Mucosa of stomach (tissue), 1 donor: Measurements from ENCODE around the gene SOCS2.
A peak's percentile ranks its signal among the peaks of the same experiment; 100 is the strongest.

Source experiments
- H3K27me3 ChIP-seq: one replicate; pipeline ENCODE4 v1.7.0; 2013; ENCODE audit warnings: mild to moderate bottlenecking, low read length; ENCODE audit not compliant: control insufficient read depth, insufficient read depth
- H3K36me3 ChIP-seq: one replicate; pipeline ENCODE4 v1.7.0; 2013; ENCODE audit warnings: low read length; ENCODE audit not compliant: control insufficient read depth, insufficient read depth
- H3K4me1 ChIP-seq: one replicate; pipeline ENCODE4 v1.7.0; 2013; ENCODE audit warnings: mild to moderate bottlenecking, low read length; ENCODE audit not compliant: control insufficient read depth, insufficient read depth
- H3K4me3 ChIP-seq: one replicate; pipeline ENCODE4 v1.7.0; 2013; ENCODE audit warnings: low read length
- H3K9ac ChIP-seq: one replicate; pipeline ENCODE4 v1.7.0; 2013; ENCODE audit warnings: mild to moderate bottlenecking, low read length, moderate library complexity
- H3K9me3 ChIP-seq: one replicate; pipeline ENCODE4 v1.7.0; 2013; ENCODE audit warnings: mild to moderate bottlenecking, low read length, moderate library complexity; ENCODE audit not compliant: control insufficient read depth
- donor health status: Pancreatic carcinoma.

SOCS2 gene

DNA sequence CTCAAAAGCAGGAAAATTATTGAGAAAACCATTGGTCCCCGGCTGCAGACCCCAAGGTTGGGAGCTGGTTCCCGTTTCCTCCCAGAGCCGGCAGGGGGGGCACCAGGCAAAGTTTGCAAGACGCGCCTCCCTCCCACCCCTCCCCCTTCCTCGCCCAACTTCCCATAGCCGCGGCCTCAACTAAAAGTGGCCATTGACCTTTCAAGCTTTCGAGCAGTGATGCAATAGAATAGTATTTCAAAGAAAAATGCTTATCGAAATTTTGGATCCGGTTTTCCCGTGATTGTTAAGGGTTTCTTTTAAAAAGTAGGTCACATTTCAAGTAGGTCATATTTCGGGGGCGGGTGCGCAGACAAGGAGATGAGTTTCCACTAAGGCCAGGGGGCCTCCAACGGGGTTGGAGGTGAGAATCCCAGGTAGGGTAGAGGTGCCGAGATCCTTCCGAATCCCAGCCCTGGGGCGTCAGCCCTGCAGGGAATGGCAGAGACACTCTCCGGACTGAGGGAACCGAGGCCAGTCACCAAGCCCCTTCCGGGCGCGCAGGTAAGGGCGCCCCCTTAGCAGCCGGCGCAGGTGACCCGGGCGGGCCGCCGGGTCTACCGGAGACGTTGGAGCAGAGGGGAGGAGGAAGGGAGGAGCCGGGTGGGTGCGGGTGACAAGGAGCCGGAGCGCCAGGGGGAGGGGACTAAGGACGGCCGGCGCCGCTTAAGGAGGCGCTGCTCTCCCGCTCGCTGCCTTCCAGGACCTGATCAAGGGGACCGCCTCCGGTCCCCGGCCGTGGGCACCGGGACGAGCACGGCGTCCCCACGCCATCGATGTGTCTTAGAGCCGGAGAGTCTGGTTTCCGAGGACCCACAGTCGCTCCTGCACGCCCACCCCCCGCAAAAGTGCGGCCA, 2.6 kb upstream of the SOCS2 start:
- Histone ChIP-seq H3K4me1 (no peaks in the 10 kb centered on the region), H3K36me3 (no peaks in the 10 kb centered on the region)

DNA sequence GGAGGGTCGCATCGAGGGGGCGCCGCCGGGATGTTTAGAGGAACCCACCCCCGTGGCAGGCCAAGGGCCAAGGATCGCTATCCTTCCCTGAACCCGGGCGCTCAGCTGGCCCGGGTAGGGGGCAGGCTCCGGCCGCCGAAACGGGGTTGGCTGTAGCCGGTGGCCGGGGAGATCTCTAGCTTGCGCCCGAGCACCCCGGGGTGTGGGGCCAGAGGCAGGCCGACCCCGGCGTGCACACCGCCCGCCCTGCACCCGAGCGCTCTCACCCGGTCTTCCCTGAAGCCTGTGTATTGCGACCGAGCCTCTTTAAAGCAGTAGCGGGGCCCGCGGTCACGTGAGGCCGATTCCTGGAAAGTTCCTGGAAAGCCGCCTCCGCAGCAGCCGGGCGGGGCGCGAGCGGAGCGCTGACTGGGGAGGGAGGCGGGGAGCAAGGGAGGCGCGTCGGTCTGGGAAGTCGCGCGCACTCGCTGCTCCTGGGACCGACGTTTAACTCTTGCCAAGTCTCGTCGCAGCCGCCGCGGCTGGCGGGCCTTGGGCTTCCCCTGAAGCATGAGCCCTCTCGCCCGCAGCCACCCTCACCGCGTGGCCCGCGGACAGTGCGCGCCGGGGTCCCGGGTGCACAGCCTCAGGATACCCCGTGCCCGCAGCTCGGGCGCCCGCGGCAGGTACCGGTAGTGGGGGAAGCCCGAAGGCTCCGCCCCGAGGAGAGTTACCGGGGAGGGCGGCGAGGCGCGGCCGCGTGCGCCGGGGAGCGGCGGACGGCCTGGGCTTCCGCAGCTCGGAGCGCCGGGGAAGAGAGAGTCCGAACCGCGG, 1.7 kb upstream of the SOCS2 start:
- H3K9ac ChIP-seq = peak overlapping the region; percentile 78
- H3K27me3 ChIP-seq = peaks cover 17% of the 10 kb centered on the region

More for the DNA sequence above, 2.6 kb upstream of the SOCS2 start:
- H3K9me3 ChIP-seq = no peaks in the 10 kb centered on the region
- H3K4me3 ChIP-seq = peak overlapping the region; percentile 72
- peak overlapping the region; percentile 78 for H3K9ac ChIP-seq
- H3K27me3 ChIP-seq = peaks cover 17% of the 10 kb centered on the region

DNA sequence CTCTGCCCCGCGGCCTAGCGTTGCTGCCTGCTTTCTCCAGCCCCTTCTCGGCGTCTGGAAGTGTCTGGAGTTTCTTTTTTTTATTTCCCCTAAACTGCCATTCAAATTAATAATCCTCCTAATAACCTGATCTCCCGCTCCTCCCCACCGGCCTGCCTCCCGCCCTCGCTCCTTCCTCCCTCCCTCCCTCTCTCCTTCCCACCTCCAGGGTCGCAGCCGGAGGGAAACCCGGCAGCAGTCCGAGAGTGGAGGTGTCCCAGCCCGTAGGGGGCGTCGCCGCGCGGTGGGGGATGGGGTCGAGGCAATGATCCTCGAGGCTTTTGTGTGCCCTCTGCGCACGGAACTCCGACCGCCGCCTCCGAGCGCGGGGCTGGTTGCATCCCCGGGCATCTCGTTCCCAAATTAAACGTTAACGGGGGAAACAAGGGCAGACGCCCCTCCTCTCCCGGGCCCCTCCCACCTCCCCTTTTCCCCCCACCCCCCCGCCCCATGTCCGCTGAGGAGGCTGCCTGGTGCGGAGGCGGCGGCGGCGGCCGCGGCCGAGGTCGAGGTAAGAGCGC, 1.0 kb upstream of the SOCS2 start:
- H3K9ac ChIP-seq = peak overlapping the region; percentile 82
- H3K4me1 ChIP-seq = no peaks in the 10 kb centered on the region
- H3K27me3 ChIP-seq = peaks cover 17% of the 10 kb centered on the region
- no peaks in the 10 kb centered on the region for H3K36me3 ChIP-seq
- no peaks in the 10 kb centered on the region for H3K9me3 ChIP-seq
- H3K4me3 ChIP-seq = peak overlapping the region; percentile 73

More for the DNA sequence above, 1.7 kb upstream of the SOCS2 start:
- H3K4me3 ChIP-seq = peak overlapping the region; percentile 73
- no peaks in the 10 kb centered on the region for H3K9me3 ChIP-seq
- H3K36me3 ChIP-seq = no peaks in the 10 kb centered on the region
- no peaks in the 10 kb centered on the region for H3K4me1 ChIP-seq

DNA sequence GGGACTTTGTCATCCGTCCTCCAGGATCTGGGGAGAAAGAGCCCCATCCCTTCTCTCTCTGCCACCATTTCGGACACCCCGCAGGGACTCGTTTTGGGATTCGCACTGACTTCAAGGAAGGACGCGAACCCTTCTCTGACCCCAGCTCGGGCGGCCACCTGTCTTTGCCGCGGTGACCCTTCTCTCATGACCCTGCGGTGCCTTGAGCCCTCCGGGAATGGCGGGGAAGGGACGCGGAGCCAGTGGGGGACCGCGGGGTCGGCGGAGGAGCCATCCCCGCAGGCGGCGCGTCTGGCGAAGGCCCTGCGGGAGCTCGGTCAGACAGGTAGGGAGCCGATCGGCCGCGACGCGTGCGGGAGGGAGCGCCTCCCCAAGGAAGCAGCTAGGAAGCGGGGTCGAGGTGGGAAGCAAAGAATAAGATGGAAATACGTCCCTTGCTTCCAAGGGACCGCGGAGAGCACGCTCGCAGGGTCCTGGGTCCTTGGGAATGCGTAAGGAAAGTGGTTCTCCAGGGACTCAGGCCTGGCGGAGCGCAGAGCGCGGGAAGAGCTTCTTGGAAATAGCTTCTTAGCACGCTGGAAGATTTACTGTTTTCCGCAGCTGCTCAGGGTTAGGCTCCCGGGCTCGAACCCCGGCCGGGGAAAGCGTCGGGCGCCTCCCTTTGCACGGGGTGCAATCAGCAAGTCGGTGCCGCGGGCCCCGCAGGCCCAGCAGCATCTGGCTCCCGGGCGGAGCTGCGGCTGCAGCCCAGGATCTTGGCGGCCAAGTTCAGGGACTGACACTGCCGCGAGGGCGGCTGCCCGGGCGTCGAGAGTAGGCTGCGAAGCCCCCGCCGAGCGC, 457 bp downstream of the SOCS2 start:
- H3K4me1 ChIP-seq = no peaks in the 10 kb centered on the region
- peak overlapping the region; percentile 82 for H3K9ac ChIP-seq
- no peaks in the 10 kb centered on the region for H3K36me3 ChIP-seq
- no peaks in the 10 kb centered on the region for H3K9me3 ChIP-seq
- H3K27me3 ChIP-seq = peaks cover 17% of the 10 kb centered on the region
- peak overlapping the region; percentile 73 for H3K4me3 ChIP-seq

DNA sequence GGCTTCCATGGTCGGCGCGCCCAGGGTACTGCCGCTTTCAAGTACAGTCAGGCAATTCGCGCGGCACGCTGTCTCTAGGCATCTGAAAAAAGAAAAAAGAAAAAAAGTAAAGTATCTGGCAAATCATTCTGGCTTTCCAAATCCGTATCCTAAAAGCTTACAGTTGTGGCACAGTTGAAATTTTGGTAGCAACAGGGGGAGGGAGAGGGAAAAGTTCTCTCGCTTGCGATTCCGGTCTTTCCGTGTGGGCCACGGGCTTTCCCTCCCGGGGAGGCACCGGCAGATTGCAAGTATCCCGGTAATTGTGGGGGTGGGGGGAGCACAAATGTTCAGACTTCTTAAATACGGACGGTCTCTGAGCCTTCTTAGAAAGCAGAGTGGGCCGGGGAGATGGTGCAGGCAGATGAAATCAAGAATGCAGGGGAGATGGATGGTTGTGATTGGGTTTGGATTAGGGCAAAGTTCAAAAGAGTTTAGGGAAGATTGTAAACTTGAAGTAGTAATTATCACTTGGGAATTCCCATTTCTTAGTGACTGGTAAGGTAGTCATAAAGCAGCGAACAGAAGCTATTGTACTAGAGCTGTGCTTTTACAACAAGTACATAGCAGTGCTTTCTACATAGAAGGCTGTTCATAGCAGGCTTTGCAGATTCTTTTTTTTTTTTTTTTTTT, 1.2 kb downstream of the SOCS2 start:
- Histone ChIP-seq H3K4me3 (no peak overlapping the region), H3K36me3 (no peaks in the 10 kb centered on the region), H3K9ac (peak overlapping the region; percentile 82), H3K4me1 (no peaks in the 10 kb centered on the region), H3K27me3 (peaks cover 17% of the 10 kb centered on the region), H3K9me3 (no peaks in the 10 kb centered on the region)

DNA sequence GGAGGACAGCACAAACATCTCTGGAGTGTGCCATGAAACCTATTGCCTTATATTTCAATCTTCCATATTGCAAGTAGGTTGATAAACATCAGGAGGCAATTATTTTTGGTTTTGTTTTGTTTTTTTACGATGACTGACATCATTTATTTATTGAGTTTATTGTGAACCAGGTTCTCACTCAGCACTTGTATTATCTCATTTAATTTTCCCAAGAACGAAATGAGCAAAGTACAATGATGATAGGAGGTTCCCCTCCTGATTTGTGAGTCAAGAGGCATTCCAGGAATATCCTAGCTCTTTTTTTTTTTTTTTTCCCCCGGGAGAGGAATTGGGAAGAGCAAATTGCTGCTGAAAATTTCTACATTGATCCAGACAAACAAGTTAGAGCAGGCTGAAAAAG, 4.7 kb downstream of the SOCS2 start:
- Histone ChIP-seq H3K27me3 (peaks cover 14% of the 10 kb centered on the region), H3K4me3 (no peak overlapping the region), H3K9ac (no peak overlapping the region), H3K36me3 (no peaks in the 10 kb centered on the region), H3K9me3 (no peaks in the 10 kb centered on the region), H3K4me1 (no peaks in the 10 kb centered on the region)

DNA sequence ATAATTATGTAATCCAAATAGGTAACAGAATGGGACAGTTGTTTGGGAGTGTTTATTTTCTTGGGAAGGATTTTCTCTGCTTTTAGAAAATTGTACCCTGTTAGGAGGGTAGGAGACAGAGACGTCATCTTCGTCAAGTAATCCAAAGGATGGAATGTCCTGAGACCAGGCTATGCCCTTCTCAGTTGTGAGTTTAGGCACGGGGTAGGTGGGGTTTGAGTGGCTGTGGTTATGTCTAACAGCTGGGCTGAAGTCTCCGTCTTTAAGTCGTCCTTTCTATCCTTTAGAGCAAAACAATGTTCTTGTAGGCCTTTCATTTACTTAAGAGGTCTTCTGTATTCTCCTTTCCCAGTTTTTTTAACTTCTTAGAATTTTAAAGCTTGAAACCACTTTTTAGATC, 5.7 kb downstream of the SOCS2 start:
- Histone ChIP-seq H3K9ac (no peak overlapping the region), H3K4me3 (no peak overlapping the region), H3K9me3 (no peaks in the 10 kb centered on the region), H3K36me3 (no peaks in the 10 kb centered on the region), H3K27me3 (peaks cover 5% of the 10 kb centered on the region), H3K4me1 (no peaks in the 10 kb centered on the region)

DNA sequence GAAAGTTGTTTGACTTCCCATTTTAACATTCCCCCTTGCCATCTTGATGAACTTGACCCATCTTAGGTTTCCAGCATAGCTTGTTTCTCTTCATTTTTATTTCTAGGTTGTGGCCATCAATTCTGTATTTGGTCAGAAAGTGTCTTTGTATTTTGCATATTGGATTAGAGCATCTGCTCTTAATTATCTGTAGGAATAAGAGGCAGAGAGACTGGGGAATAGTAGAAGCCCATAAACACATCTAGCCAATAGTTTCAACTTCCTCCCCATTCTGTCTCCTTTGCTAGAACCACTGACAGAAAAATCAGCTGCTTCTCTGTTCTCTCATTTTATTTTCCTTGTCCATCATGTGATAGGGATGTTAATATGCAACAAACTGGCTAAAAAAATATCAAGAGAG, 8.2 kb downstream of the SOCS2 start:
- Histone ChIP-seq H3K4me1 (no peaks in the 10 kb centered on the region), H3K9me3 (no peaks in the 10 kb centered on the region), H3K4me3 (no peak overlapping the region), H3K27me3 (no peaks in the 10 kb centered on the region), H3K36me3 (no peaks in the 10 kb centered on the region), H3K9ac (no peak overlapping the region)

DNA sequence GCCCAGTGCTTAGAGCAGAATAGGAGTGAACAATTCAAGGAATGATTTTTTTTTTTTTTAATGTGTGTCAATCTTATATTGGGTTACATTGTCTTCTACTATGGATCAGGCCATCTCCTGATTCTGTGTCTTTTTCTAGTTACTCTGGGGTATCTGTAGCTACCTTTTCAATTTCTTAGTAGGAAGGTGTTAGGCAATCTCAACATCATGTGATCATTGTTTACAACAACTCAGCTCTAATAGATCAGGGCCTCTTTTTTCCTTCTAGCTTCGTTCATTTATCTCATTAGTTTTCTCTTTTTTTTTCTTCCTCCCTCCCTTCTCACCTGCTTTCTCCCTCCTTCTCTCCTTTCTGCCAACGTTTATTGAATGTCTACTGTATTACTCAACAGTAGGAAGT, 8.9 kb downstream of the SOCS2 start:
- H3K4me3 ChIP-seq = no peak overlapping the region
- no peak overlapping the region for H3K9ac ChIP-seq
- no peaks in the 10 kb centered on the region for H3K9me3 ChIP-seq
- no peaks in the 10 kb centered on the region for H3K4me1 ChIP-seq
- no peaks in the 10 kb centered on the region for H3K27me3 ChIP-seq
- no peaks in the 10 kb centered on the region for H3K36me3 ChIP-seq

DNA sequence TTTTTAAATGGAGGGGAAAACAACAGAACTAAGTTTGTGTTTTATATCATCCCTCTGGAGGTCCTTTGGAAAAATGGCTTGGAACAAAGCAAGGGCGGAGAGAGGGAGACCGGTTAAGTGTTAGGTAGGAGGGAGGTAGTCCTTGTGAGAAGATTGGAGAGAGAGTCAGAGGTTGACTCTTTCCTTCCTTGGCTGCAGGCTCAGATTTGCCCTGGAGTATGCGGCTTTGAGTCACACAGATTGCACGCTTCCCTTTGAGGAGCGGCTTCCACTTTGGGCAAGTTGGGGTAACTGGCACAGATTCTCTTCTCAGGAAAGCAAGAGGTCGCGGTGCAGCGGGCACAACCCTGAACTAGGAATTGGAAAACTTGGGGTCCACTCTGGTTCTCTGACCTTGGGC, 9.9 kb downstream of the SOCS2 start:
- Histone ChIP-seq H3K27me3 (no peaks in the 10 kb centered on the region), H3K9ac (no peak overlapping the region), H3K9me3 (no peaks in the 10 kb centered on the region), H3K4me1 (no peaks in the 10 kb centered on the region), H3K4me3 (no peak overlapping the region), H3K36me3 (no peaks in the 10 kb centered on the region)
